Keratinocyte (primary cell): ENCODE measurements around the gene ASH1L.

ENCODE experiments used
- CTCF ChIP-seq, 3 experiments: IDR thresholded peaks in 1 of 3; conservative IDR thresholded peaks in 1 of 3; optimal IDR thresholded peaks in 1 of 3; 2 replicates in 2 of 3; 3 replicates in 1 of 3; pipeline versions ENCODE3 to v1.5.1; 2011; ENCODE audit warnings: low read length in 3 of 3, mild to moderate bottlenecking in 3 of 3, moderate library complexity in 2 of 3, control low read depth in 1 of 3, inconsistent platforms in 1 of 3; ENCODE audit not compliant: insufficient read depth in 2 of 3; ENCODE audit errors: extremely low read depth in 1 of 3
- EZH2 ChIP-seq: IDR thresholded peaks from one replicate; pipeline ENCODE4 v1.6.1; 2012; ENCODE audit warnings: inconsistent platforms, mild to moderate bottlenecking, low read length, moderate library complexity

GRCh38 chr1:155321639-155322503 is 240.7 kb downstream of the ASH1L start:
- TF ChIP-seq CTCF (optimal IDR thresholded peaks at IDR 0.05 in 1 of 3, IDR thresholded peaks at IDR 0.05 in 1 of 3, conservative IDR thresholded peaks at IDR 0.05 in 1 of 3; ENCODE audit: extremely low read depth in 1 of 3, insufficient read depth in 2 of 3, low read length in 3 of 3), result no peak
- TF ChIP-seq EZH2, result no peak
